Measurements from ENCODE around the gene SYNGR3.

SYNGR3 gene

GRCh38 chr16:1975432-1976215 is 14.1 kb upstream of the SYNGR3 start:
- Histone ChIP-seq H3K4me2 (ENCODE audit: low read depth, low read length) (no peak overlapping the region), H3K27me3 (replicated peaks; ENCODE audit: insufficient read depth, low read length) (peaks cover 9% of the 10 kb centered on the region), H3K9ac (ENCODE audit: low read length) (no peak overlapping the region), H3K4me1 (ENCODE audit: low read length) (0 out of 2 replicates have a peak, but pooled peaks cover 3% of the 10 kb centered on the region), H3K9me2 (replicated peaks; ENCODE audit: insufficient read depth, low read length) (no peaks in the 10 kb centered on the region), H4K20me1 (ENCODE audit: insufficient read depth, low read length) (no peaks in the 10 kb centered on the region), H3K36me3 (replicated peaks; ENCODE audit: insufficient read depth, low read length) (no peaks in the 10 kb centered on the region), H3K79me2 (ENCODE audit: low read length) (peaks cover 23% of the 10 kb centered on the region), H3F3A (ENCODE audit: insufficient read depth, low read length) (peaks cover 4% of the 10 kb centered on the region; the same call in 1 of the 2 replicates), H3K4me3 (ENCODE audit: low read length) (no peak overlapping the region), H2AFZ (ENCODE audit: low read length) (no peak overlapping the region), H3K9me3 (replicated peaks; ENCODE audit: insufficient read depth, low read length) (no peaks in the 10 kb centered on the region), H3K27ac (ENCODE audit: low read length) (no peak overlapping the region)
- DNase-seq = no peak
- no peak for TF ChIP-seq CTCF (IDR thresholded peaks at IDR 0.05; ENCODE audit: low read length)
- no peak for TF ChIP-seq EZH2phosphoT487 (IDR thresholded peaks at IDR 0.05; ENCODE audit: low read length)
- TF ChIP-seq EZH2 (optimal IDR thresholded peaks at IDR 0.05; ENCODE audit: low read depth, low read length) = no peak

DNA sequence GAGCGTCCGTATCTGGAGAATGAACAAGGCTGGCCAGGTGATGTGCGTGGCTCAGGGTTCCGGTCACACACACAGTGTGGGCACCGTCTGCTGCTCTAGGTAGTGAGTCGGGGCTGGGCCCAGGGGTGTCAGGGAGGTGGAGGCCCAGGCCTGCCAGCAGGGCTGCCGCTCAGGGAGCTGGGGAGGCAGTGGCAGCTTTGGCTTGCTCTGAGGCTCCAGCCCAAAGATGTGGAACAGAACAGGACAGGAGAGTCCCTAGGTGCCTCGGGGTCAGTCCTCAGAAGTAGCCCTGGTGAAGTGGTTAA is 13.6 kb upstream of the SYNGR3 start:
- H3K4me3 ChIP-seq (ENCODE audit: low read length) = no peak overlapping the region
- H3K36me3 ChIP-seq (replicated peaks; ENCODE audit: insufficient read depth, low read length) = no peaks in the 10 kb centered on the region
- no peaks in the 10 kb centered on the region for H3K9me3 ChIP-seq (replicated peaks; ENCODE audit: insufficient read depth, low read length)
- H4K20me1 ChIP-seq (ENCODE audit: insufficient read depth, low read length) = no peaks in the 10 kb centered on the region
- H3F3A ChIP-seq (ENCODE audit: insufficient read depth, low read length) = peaks cover 4% of the 10 kb centered on the region; the same call in 1 of the 2 replicates
- no peak overlapping the region for H3K27ac ChIP-seq (ENCODE audit: low read length)
- no peak for TF ChIP-seq EZH2phosphoT487 (IDR thresholded peaks at IDR 0.05; ENCODE audit: low read length)
- TF ChIP-seq EZH2 (optimal IDR thresholded peaks at IDR 0.05; ENCODE audit: low read depth, low read length) = no peak
- no peak for TF ChIP-seq CTCF (IDR thresholded peaks at IDR 0.05; ENCODE audit: low read length)
- peaks cover 14% of the 10 kb centered on the region for H3K27me3 ChIP-seq (replicated peaks; ENCODE audit: insufficient read depth, low read length)
- H3K79me2 ChIP-seq (ENCODE audit: low read length) = peaks cover 23% of the 10 kb centered on the region
- 0 out of 2 replicates have a peak, but pooled peaks cover 3% of the 10 kb centered on the region for H3K4me1 ChIP-seq (ENCODE audit: low read length)
- H3K9me2 ChIP-seq (replicated peaks; ENCODE audit: insufficient read depth, low read length) = no peaks in the 10 kb centered on the region
- DNase-seq = no peak
- H3K9ac ChIP-seq (ENCODE audit: low read length) = no peak overlapping the region
- no peak overlapping the region for H3K4me2 ChIP-seq (ENCODE audit: low read depth, low read length)
- H2AFZ ChIP-seq (ENCODE audit: low read length) = no peak overlapping the region

GRCh38 chr16:1976951-1977874 is 12.6 kb upstream of the SYNGR3 start:
- H3K4me1 ChIP-seq (ENCODE audit: low read length) = 0 out of 2 replicates have a peak, but pooled peaks cover 3% of the 10 kb centered on the region
- no peaks in the 10 kb centered on the region for H3K9me3 ChIP-seq (replicated peaks; ENCODE audit: insufficient read depth, low read length)

More at GRCh38 chr16:1976951-1977874, 12.6 kb upstream of the SYNGR3 start:
- Histone ChIP-seq H3K9ac (ENCODE audit: low read length) (no peak overlapping the region), H3K36me3 (replicated peaks; ENCODE audit: insufficient read depth, low read length) (no peaks in the 10 kb centered on the region), H2AFZ (ENCODE audit: low read length) (no peak overlapping the region), H4K20me1 (ENCODE audit: insufficient read depth, low read length) (no peaks in the 10 kb centered on the region), H3K9me2 (replicated peaks; ENCODE audit: insufficient read depth, low read length) (no peaks in the 10 kb centered on the region), H3K4me3 (ENCODE audit: low read length) (no peak overlapping the region), H3K4me2 (ENCODE audit: low read depth, low read length) (no peak overlapping the region), H3F3A (ENCODE audit: insufficient read depth, low read length) (0 out of 2 replicates have a peak, but pooled peaks cover 6% of the 10 kb centered on the region), H3K27ac (ENCODE audit: low read length) (no peak overlapping the region), H3K79me2 (ENCODE audit: low read length) (peaks cover 19% of the 10 kb centered on the region), H3K27me3 (replicated peaks; ENCODE audit: insufficient read depth, low read length) (peaks cover 25% of the 10 kb centered on the region)
- no peak for TF ChIP-seq EZH2 (optimal IDR thresholded peaks at IDR 0.05; ENCODE audit: low read depth, low read length)
- TF ChIP-seq CTCF (IDR thresholded peaks at IDR 0.05; ENCODE audit: low read length) = no peak
- TF ChIP-seq EZH2phosphoT487 (IDR thresholded peaks at IDR 0.05; ENCODE audit: low read length) = no peak
- DNase-seq = no peak

All from MM.1S (cell line).